Measurements from ENCODE around the gene ANO9. TPM values are rescaled to one million over a fixed set of nuclear protein-coding genes. Genes with fewer than 3 reads are reported as not detected.
"Not testable (repeated sequence)": the region's sequence is repeated elsewhere in the genome, so short reads cannot be mapped to it uniquely, and the experiment has no call there.

Gene ANO9
- total RNA-seq, 1 experiment from 2014 or later: 9.4 TPM

GRCh38 chr11:426851-427250, 15.0 kb downstream of the ANO9 start:
- no TSS peak for BruUV-seq (replicated peaks)
- intact Hi-C loops (cut with micrococcal nuclease): no loop called here
- no peak overlapping the region for H3K4me3 Mint-ChIP-seq (ENCODE audit: unreplicated experiment)
- no peaks in the 10 kb centered on the region for H3K27me3 Mint-ChIP-seq (ENCODE audit: insufficient read depth, unreplicated experiment)
- no peaks in the 10 kb centered on the region for H3K9me3 Mint-ChIP-seq (ENCODE audit: unreplicated experiment)
- no peaks in the 10 kb centered on the region for H3K4me1 Mint-ChIP-seq (ENCODE audit: insufficient read depth, unreplicated experiment)
- ChIA-PET POLR2A (no interaction called here), CTCF (interaction anchor here (0.6 kb wide), 2 partner anchors 11 to 12 kb away, joined by 3 to 4 read pairs; no protein-coding TSS in a partner anchor)
- no peak overlapping the region for H3K27ac Mint-ChIP-seq (ENCODE audit: low read depth, unreplicated experiment)
- no peak for DNase-seq (ENCODE audit: unreplicated experiment)
- TF ChIP-seq CTCF (IDR thresholded peaks at IDR 0.05; ENCODE audit: unreplicated experiment): no peak
- peaks cover 8% of the 10 kb centered on the region for H3K36me3 Mint-ChIP-seq (ENCODE audit: insufficient read depth, unreplicated experiment)

GRCh38 chr11:425301-425700, 16.5 kb downstream of the ANO9 start:
- CTCF ChIA-PET: no interaction called here
- H3K27ac Mint-ChIP-seq (ENCODE audit: low read depth, unreplicated experiment): no peak overlapping the region
- no peaks in the 10 kb centered on the region for H3K27me3 Mint-ChIP-seq (ENCODE audit: insufficient read depth, unreplicated experiment)

GRCh38 chr11:424766-425165, 17.0 kb downstream of the ANO9 start:
- H3K4me1 Mint-ChIP-seq (ENCODE audit: insufficient read depth, unreplicated experiment); H3K9me3 Mint-ChIP-seq (ENCODE audit: unreplicated experiment); H3K27ac Mint-ChIP-seq (ENCODE audit: low read depth, unreplicated experiment); DNase-seq (ENCODE audit: unreplicated experiment); H3K4me3 Mint-ChIP-seq (ENCODE audit: unreplicated experiment); H3K36me3 Mint-ChIP-seq (ENCODE audit: insufficient read depth, unreplicated experiment); CTCF ChIA-PET; POLR2A ChIA-PET; BruUV-seq (replicated peaks); H3K27me3 Mint-ChIP-seq (ENCODE audit: insufficient read depth, unreplicated experiment); intact Hi-C loops (cut with micrococcal nuclease): not testable (repeated sequence)

More at GRCh38 chr11:425301-425700, 16.5 kb downstream of the ANO9 start:
- intact Hi-C loops (cut with micrococcal nuclease): no loop called here
- H3K4me1 Mint-ChIP-seq (ENCODE audit: insufficient read depth, unreplicated experiment): no peaks in the 10 kb centered on the region
- BruUV-seq (replicated peaks): no TSS peak
- no peak for DNase-seq (ENCODE audit: unreplicated experiment)
- H3K4me3 Mint-ChIP-seq (ENCODE audit: unreplicated experiment): no peak overlapping the region
- POLR2A ChIA-PET: no interaction called here
- peaks cover 8% of the 10 kb centered on the region for H3K36me3 Mint-ChIP-seq (ENCODE audit: insufficient read depth, unreplicated experiment)
- no peaks in the 10 kb centered on the region for H3K9me3 Mint-ChIP-seq (ENCODE audit: unreplicated experiment)
- no peak for TF ChIP-seq CTCF (IDR thresholded peaks at IDR 0.05; ENCODE audit: unreplicated experiment)

- Mint-ChIP-seq H3K4me3 (ENCODE audit: unreplicated experiment) (no peak overlapping the region), H3K27me3 (ENCODE audit: insufficient read depth, unreplicated experiment) (no peaks in the 10 kb centered on the region), H3K27ac (ENCODE audit: low read depth, unreplicated experiment) (no peak overlapping the region), H3K9me3 (ENCODE audit: unreplicated experiment) (no peaks in the 10 kb centered on the region), H3K4me1 (ENCODE audit: insufficient read depth, unreplicated experiment) (no peaks in the 10 kb centered on the region), H3K36me3 (ENCODE audit: insufficient read depth, unreplicated experiment) (peaks cover 2% of the 10 kb centered on the region)
- BruUV-seq (replicated peaks): no TSS peak
- no peak for DNase-seq (ENCODE audit: unreplicated experiment)
- ChIA-PET CTCF (no interaction called here), POLR2A (no interaction called here)
- intact Hi-C loops (cut with micrococcal nuclease): no loop called here
- TF ChIP-seq CTCF (IDR thresholded peaks at IDR 0.05; ENCODE audit: unreplicated experiment): no peak
Observed at GRCh38 chr11:424232-424631, 17.6 kb downstream of the ANO9 start.

- H3K36me3 Mint-ChIP-seq (ENCODE audit: insufficient read depth, unreplicated experiment): no peaks in the 10 kb centered on the region
Observed at GRCh38 chr11:422249-422656, 19.6 kb downstream of the ANO9 start.

More at GRCh38 chr11:422249-422656, 19.6 kb downstream of the ANO9 start:
- no peak overlapping the region for H3K27ac Mint-ChIP-seq (ENCODE audit: low read depth, unreplicated experiment)
- no peak for DNase-seq (ENCODE audit: unreplicated experiment)
- no peaks in the 10 kb centered on the region for H3K27me3 Mint-ChIP-seq (ENCODE audit: insufficient read depth, unreplicated experiment)
- ChIA-PET CTCF (interaction anchor here (0.7 kb wide), 1 partner anchor 179 kb away, joined by 3 read pairs; no protein-coding TSS in a partner anchor), POLR2A (interaction anchor here (0.6 to 1.2 kb wide), 3 partner anchors 17 to 29 kb away, joined by 3 read pairs; no protein-coding TSS in a partner anchor)
- intact Hi-C loops (cut with micrococcal nuclease): no loop called here
- BruUV-seq (replicated peaks): no TSS peak
- H3K4me1 Mint-ChIP-seq (ENCODE audit: insufficient read depth, unreplicated experiment): no peaks in the 10 kb centered on the region
- H3K4me3 Mint-ChIP-seq (ENCODE audit: unreplicated experiment): no peak overlapping the region
- H3K9me3 Mint-ChIP-seq (ENCODE audit: unreplicated experiment): no peaks in the 10 kb centered on the region
- TF ChIP-seq CTCF (IDR thresholded peaks at IDR 0.05; ENCODE audit: unreplicated experiment): no peak

Measured in MCF 10A (cell line).